ENCODE data around the gene CLSTN2. TPM values are rescaled to one million over a fixed set of nuclear protein-coding genes. Genes with fewer than 3 reads are reported as not detected.

The CLSTN2 gene
- total and polyA plus RNA-seq, 2 of the 13 experiments (the other 11 are each of a cell fraction or from before 2014, with no cell fraction given): not detected

GRCh38 chr3:140530603-140531002 lies 595.6 kb downstream of the CLSTN2 start (continued):
- no peak for TF ChIP-seq FOSL1 (CRISPR knock-in tag; IDR thresholded peaks at IDR 0.05; ENCODE audit: borderline replicate concordance)
- TF ChIP-seq GATAD2A (CRISPR knock-in tag; IDR thresholded peaks at IDR 0.05): no peak
- no peak for TF ChIP-seq ZNF432 (CRISPR knock-in tag; IDR thresholded peaks at IDR 0.05; ENCODE audit: borderline replicate concordance)
- no peak for TF ChIP-seq RXRA (CRISPR knock-in tag; IDR thresholded peaks at IDR 0.05)

GRCh38 chr3:140532793-140533330 lies 597.9 kb downstream of the CLSTN2 start:
- FAIRE-seq (no peak), ATAC-seq (no peak), DNase-seq (ENCODE audit: low spot score) (no peak)
- Histone ChIP-seq H2AFZ (ENCODE audit: low read length) (no peak overlapping the region), H3K79me2 (ENCODE audit: insufficient read depth, low read length) (no peaks in the 10 kb centered on the region), H4K20me1 (ENCODE audit: insufficient read depth, low read length) (no peaks in the 10 kb centered on the region), H3K4me3 (replicated peaks in 1 of 3; ENCODE audit: insufficient read depth in 1 of 3, low read depth in 2 of 3, low read length in 3 of 3) (no peak overlapping the region), H3K9ac (ENCODE audit: insufficient read depth, low read depth, low read length) (no peak overlapping the region), H3K27me3 (ENCODE audit: control insufficient read depth in 1 of 2, insufficient read depth in 2 of 2, low read length in 2 of 2) (peaks cover 0 to under 1% of the 10 kb centered on the region in 2 experiments; a peak in 1 of 5 replicates), H3K9me3 (ENCODE audit: low read length) (no peaks in the 10 kb centered on the region), H3K27ac (ENCODE audit: extremely low read length, insufficient read depth, low read length) (no peak overlapping the region), H3K36me3 (replicated peaks in 1 of 2; ENCODE audit: control insufficient read depth in 1 of 2, insufficient read depth in 2 of 2, low read length in 2 of 2) (no peaks in the 10 kb centered on the region), H3K4me1 (ENCODE audit: insufficient read depth, low read length) (no peaks in the 10 kb centered on the region), H3K4me2 (ENCODE audit: low read depth, low read length) (no peak overlapping the region)
- 39% methylated on average over 2 of the region's 2 CpGs for WGBS (ENCODE audit: low lambda C conversion rate)
- in situ Hi-C loops (cut with HindIII; ENCODE audit: extremely low pct_ligation_motif_present, low pct_unique_long_range_greater_than_20kb): no loop called here
- ChIA-PET CTCF (ENCODE audit: low intra/inter-chr PET ratio, low total read pairs) (no interaction called here), POLR2A (no interaction called here)
- TF ChIP-seq, protein P1, sequence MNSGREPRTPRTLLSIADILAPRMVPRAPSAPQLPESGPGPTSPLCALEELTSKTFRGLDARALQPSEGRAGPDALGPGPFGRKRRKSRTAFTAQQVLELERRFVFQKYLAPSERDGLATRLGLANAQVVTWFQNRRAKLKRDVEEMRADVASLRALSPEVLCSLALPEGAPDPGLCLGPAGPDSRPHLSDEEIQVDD (CRISPR knock-in tag; IDR thresholded peaks at IDR 0.05; ENCODE audit: borderline replicate concordance): no peak
- TF ChIP-seq, protein P2, sequence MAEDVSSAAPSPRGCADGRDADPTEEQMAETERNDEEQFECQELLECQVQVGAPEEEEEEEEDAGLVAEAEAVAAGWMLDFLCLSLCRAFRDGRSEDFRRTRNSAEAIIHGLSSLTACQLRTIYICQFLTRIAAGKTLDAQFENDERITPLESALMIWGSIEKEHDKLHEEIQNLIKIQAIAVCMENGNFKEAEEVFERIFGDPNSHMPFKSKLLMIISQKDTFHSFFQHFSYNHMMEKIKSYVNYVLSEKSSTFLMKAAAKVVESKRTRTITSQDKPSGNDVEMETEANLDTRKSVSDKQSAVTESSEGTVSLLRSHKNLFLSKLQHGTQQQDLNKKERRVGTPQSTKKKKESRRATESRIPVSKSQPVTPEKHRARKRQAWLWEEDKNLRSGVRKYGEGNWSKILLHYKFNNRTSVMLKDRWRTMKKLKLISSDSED (CRISPR knock-in tag; IDR thresholded peaks at IDR 0.05): no peak
- no TSS peak for BruUV-seq (replicated peaks)
- intact Hi-C loops (cut with micrococcal nuclease; ENCODE audit: unreplicated experiment): no loop called here
